Uterus (tissue), 2 donors: ENCODE data around the gene YPEL5.

Experiments used
- CTCF ChIP-seq, 4 experiments: fragments of 200-600 bp in 2 of 4; fragments of 450-650 bp in 2 of 4; sonication (generic) in 2 of 4; IDR thresholded peaks; one replicate each; pipeline ENCODE4 v1.5.1; 2016 to 2019; ENCODE audit warnings: antibody characterized with exemption in 4 of 4, mild to moderate bottlenecking in 2 of 4, moderate library complexity in 1 of 4
- POLR2A ChIP-seq, 2 donors: fragments of 450-650 bp; IDR thresholded peaks; one replicate each; pipeline ENCODE4 v1.6.1; 2016; ENCODE audit warnings: antibody characterized with exemption in 2 of 2, mild to moderate bottlenecking in 1 of 2, moderate library complexity in 1 of 2

- TF ChIP-seq CTCF (IDR thresholded peaks at IDR 0.05) (no peak), POLR2A (IDR thresholded peaks at IDR 0.05) (no peak)
Measured at GRCh38 chr2:30191107-30191506, 44.3 kb downstream of the YPEL5 start.
